Fibroblast of lung (primary cell): Measurements from ENCODE around the gene MYO1H. TPM values are rescaled to one million over a fixed set of nuclear protein-coding genes. Genes with fewer than 3 reads are reported as not detected.

Experiments used
- DNase-seq, 2 donors: peaks; one replicate each; pipeline versions ENCODE4 v3.0.0 to v3.0.0-alpha.2; 2010; ENCODE audit warnings: low read depth in 2 of 2
- H2AFZ ChIP-seq: 2 replicates; pipeline ENCODE4 v1.5.1; 2012; ENCODE audit warnings: low read length, control low read depth, inconsistent platforms
- H3K27ac ChIP-seq: 2 replicates; pipeline ENCODE4 v1.5.1; 2011; ENCODE audit warnings: low read length, control low read depth; ENCODE audit not compliant: insufficient read depth
- H3K27me3 ChIP-seq: 2 replicates; pipeline ENCODE4 v1.5.1; 2011; ENCODE audit warnings: mild to moderate bottlenecking, low read length; ENCODE audit not compliant: control insufficient read depth, insufficient read depth
- H3K36me3 ChIP-seq: 2 replicates; pipeline ENCODE4 v1.5.1; 2011; ENCODE audit warnings: low read length; ENCODE audit not compliant: control insufficient read depth, insufficient read depth
- H3K4me1 ChIP-seq: 2 replicates; pipeline ENCODE4 v1.5.1; 2011; ENCODE audit warnings: low read length; ENCODE audit not compliant: control insufficient read depth, insufficient read depth; ENCODE audit errors: extremely low read depth
- H3K4me2 ChIP-seq: 2 replicates; pipeline ENCODE4 v1.5.1; 2011; ENCODE audit warnings: low read length, control low read depth; ENCODE audit not compliant: insufficient read depth; ENCODE audit errors: extremely low read depth
- H3K4me3 ChIP-seq, 4 experiments: fragments of 200-600 bp in 1 of 4; sonication (generic) in 1 of 4; replicated peaks in 1 of 4; 2 replicates each; pipeline ENCODE4 v1.5.1; 2011 to 2016; ENCODE audit warnings: low read length in 4 of 4, low read depth in 3 of 4, mild to moderate bottlenecking in 3 of 4, control low read depth in 2 of 4, inconsistent platforms in 1 of 4, mixed read lengths in 1 of 4; ENCODE audit not compliant: insufficient read depth in 1 of 4; ENCODE audit errors: control extremely low read depth in 1 of 4
- H3K79me2 ChIP-seq: 2 replicates; pipeline ENCODE4 v1.5.1; 2012; ENCODE audit warnings: mild to moderate bottlenecking, low read length, inconsistent platforms; ENCODE audit not compliant: control insufficient read depth, insufficient read depth
- H3K9ac ChIP-seq: 2 replicates; pipeline ENCODE4 v1.5.1; 2011; ENCODE audit warnings: mild to moderate bottlenecking, low read length, control low read depth; ENCODE audit not compliant: insufficient read depth
- H3K9me3 ChIP-seq: 2 replicates; pipeline ENCODE4 v1.5.1; 2012; ENCODE audit warnings: low read depth, low read length; ENCODE audit not compliant: control insufficient read depth, insufficient read depth
- H4K20me1 ChIP-seq: 2 replicates; pipeline ENCODE4 v1.5.1; 2011; ENCODE audit warnings: low read length; ENCODE audit not compliant: control insufficient read depth, insufficient read depth; ENCODE audit errors: extremely low read depth
- EZH2 ChIP-seq: IDR thresholded peaks from 2 replicates; pipeline ENCODE4 v1.5.1; 2012; ENCODE audit warnings: low read length, control low read depth, mild to moderate bottlenecking; ENCODE audit errors: missing control alignments
- polyA plus RNA-seq, 2 donors: library from polyadenylated mRNA; depleted of rRNA in 1 of 2; stranded (reverse) in 1 of 2; unstranded in 1 of 2; fragments of >200 nt; gene quantifications; 2 replicates each; pipeline ENCODE4 v1.2.1, GENCODE V29; 2011 to 2012; ENCODE audit warnings: missing spikeins in 1 of 2
- total RNA-seq: library from RNA; depleted of rRNA; stranded (reverse); fragments of >200 nt; gene quantifications from 2 replicates; pipeline ENCODE4 v1.2.1, GENCODE V29; 2014
- TF ChIP-seq, protein P1 (sequence below), 2 donors: IDR thresholded peaks in 1 of 2; conservative IDR thresholded peaks in 1 of 2; 1 replicate in 1 of 2; 2 replicates in 1 of 2; pipeline ENCODE4 v1.5.1; 2011 to 2012; ENCODE audit warnings: low read length in 2 of 2, control low read depth in 1 of 2, inconsistent platforms in 1 of 2, low read depth in 1 of 2, mild to moderate bottlenecking in 1 of 2

MYO1H gene
- total and polyA plus RNA-seq, 2 donors (not counting 1 experiment from before 2014, with no cell fraction given): 0.07 TPM; not detected in 1

DNA sequence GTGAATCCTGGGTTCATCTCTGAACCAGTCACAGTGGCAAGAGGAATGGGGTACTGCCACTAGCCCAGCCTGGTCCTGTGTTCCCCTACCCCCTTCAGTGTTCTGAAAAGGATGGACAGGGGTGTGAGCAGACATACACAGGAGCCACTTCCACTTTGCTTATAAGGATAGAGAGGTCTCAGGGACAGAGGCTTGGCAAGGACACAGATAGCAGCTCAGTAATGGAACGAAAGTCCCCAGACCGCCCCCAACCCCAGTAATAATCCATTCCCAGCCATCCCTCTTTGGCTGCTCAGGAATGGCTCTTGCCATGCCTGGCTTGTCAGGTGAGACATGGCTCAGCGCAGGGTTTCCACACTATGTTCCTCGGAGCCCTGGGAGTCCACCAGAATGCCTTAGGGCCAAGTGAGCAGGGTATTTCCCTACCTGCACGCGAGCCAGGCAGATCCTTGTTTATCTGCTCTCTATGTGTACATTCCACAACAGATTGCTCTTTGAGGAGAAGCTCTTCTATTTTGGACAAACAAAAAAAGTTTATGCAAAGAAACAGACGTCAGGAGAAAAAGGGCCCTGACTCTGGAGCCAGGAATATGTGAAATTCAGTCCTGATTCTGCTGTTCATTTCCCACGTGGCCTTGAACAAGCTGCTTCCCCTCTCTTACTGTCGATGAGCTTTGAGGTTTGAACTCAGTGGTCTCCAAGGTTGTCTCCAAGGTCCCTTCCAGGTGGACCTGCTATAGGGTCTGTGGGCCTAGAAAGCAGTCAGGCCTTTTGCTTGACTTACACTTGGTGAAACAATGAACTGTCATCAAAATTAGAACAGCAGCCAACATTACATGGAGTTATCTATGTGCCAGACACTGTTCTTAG lies 139.7 kb downstream of the MYO1H start:
- H3K4me3 ChIP-seq: no peak overlapping the region

DNA sequence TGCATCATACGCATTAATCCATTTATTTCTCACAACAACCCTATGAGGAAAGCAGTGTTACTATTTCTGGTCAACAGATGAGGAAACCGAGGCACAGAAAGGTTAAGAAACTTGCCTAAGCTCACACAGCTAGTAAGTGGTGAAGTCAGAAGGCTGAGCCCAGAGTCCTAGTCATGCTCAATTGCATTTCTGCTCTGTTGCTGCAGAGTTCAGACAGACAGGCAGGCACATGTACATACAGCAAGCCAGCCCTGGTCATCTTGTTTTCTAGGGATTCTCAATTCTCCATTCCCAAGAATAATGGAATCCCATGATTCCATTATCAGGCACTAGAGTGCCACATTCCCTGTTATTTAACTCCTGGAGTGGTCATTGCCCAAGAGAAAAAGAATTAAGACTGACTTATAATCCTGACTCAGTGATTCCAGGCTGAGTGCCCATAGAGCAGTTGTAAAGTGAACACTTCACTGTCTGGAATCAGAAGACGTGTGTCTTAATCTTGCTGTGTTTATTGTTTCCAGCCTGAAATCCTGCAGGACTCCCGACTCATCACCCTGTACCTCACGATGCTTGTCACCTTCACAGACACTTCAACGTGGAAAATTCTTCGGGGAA lies 140.5 kb downstream of the MYO1H start:
- Histone ChIP-seq H2AFZ (no peak overlapping the region), H3K79me2 (no peaks in the 10 kb centered on the region), H3K4me2 (no peak overlapping the region), H3K9ac (no peak overlapping the region), H3K4me3 (no peak overlapping the region), H3K4me1 (no peaks in the 10 kb centered on the region), H4K20me1 (no peaks in the 10 kb centered on the region), H3K27me3 (no peaks in the 10 kb centered on the region), H3K9me3 (no peaks in the 10 kb centered on the region), H3K27ac (no peak overlapping the region), H3K36me3 (peaks cover 28% of the 10 kb centered on the region)
- DNase-seq: no peak
- TF ChIP-seq, protein P1, sequence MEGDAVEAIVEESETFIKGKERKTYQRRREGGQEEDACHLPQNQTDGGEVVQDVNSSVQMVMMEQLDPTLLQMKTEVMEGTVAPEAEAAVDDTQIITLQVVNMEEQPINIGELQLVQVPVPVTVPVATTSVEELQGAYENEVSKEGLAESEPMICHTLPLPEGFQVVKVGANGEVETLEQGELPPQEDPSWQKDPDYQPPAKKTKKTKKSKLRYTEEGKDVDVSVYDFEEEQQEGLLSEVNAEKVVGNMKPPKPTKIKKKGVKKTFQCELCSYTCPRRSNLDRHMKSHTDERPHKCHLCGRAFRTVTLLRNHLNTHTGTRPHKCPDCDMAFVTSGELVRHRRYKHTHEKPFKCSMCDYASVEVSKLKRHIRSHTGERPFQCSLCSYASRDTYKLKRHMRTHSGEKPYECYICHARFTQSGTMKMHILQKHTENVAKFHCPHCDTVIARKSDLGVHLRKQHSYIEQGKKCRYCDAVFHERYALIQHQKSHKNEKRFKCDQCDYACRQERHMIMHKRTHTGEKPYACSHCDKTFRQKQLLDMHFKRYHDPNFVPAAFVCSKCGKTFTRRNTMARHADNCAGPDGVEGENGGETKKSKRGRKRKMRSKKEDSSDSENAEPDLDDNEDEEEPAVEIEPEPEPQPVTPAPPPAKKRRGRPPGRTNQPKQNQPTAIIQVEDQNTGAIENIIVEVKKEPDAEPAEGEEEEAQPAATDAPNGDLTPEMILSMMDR (conservative IDR thresholded peaks at IDR 0.05 in 1 of 2, IDR thresholded peaks at IDR 0.05 in 1 of 2; ENCODE audit: low read depth in 1 of 2, low read length in 2 of 2): no peak
- no peak for TF ChIP-seq EZH2

More for the DNA sequence above, 139.7 kb downstream of the MYO1H start:
- peaks cover 26% of the 10 kb centered on the region for H3K36me3 ChIP-seq
- no peaks in the 10 kb centered on the region for H3K4me1 ChIP-seq
- no peak for DNase-seq
- H3K4me2 ChIP-seq: no peak overlapping the region
- TF ChIP-seq EZH2: no peak
- TF ChIP-seq, protein P1 (conservative IDR thresholded peaks at IDR 0.05 in 1 of 2, IDR thresholded peaks at IDR 0.05 in 1 of 2; ENCODE audit: low read depth in 1 of 2, low read length in 2 of 2): no peak
- H3K79me2 ChIP-seq: no peaks in the 10 kb centered on the region
- H3K27me3 ChIP-seq: no peaks in the 10 kb centered on the region
- no peak overlapping the region for H3K9ac ChIP-seq
- no peaks in the 10 kb centered on the region for H3K9me3 ChIP-seq
- no peak overlapping the region for H3K27ac ChIP-seq
- H4K20me1 ChIP-seq: no peaks in the 10 kb centered on the region
- H2AFZ ChIP-seq: no peak overlapping the region
